Sigmoid colon (tissue), 7 donors: ENCODE data around the gene LHB. TPM values are rescaled to one million over a fixed set of nuclear protein-coding genes. Genes with fewer than 3 reads are reported as not detected.
"Not testable (repeated sequence)": the region's sequence is repeated elsewhere in the genome, so short reads cannot be mapped to it uniquely, and the experiment has no call there.

ENCODE experiments used
- DNase-seq: peaks from one replicate; pipeline ENCODE4 v3.0.0-alpha.2; 2019
- H3K27ac ChIP-seq, 4 donors: fragments of 200-600 bp; sonication (generic); one replicate each; pipeline ENCODE4 v1.5.1; 2016 to 2019; ENCODE audit warnings: mild to moderate bottlenecking in 1 of 4
- H3K27me3 ChIP-seq, 3 donors: fragments of 200-600 bp; sonication (generic); one replicate each; pipeline ENCODE4 v1.5.1; 2019; ENCODE audit warnings: mild to moderate bottlenecking in 1 of 3
- H3K36me3 ChIP-seq, 4 donors: fragments of 200-600 bp; sonication (generic); one replicate each; pipeline ENCODE4 v1.5.1; 2016 to 2019
- H3K4me1 ChIP-seq, 4 donors: fragments of 200-600 bp; sonication (generic); one replicate each; pipeline ENCODE4 v1.5.1; 2017 to 2019
- H3K4me3 ChIP-seq, 4 donors: fragments of 200-600 bp; sonication (generic); one replicate each; pipeline ENCODE4 v1.5.1; 2017 to 2019; ENCODE audit warnings: mild to moderate bottlenecking in 2 of 4, moderate library complexity in 1 of 4
- H3K9me3 ChIP-seq, 4 donors: fragments of 200-600 bp in 3 of 4; sonication (generic) in 3 of 4; one replicate each; pipeline versions ENCODE4 v1.5.1 to v1.6.1; 2013 to 2019
- CTCF ChIP-seq, 4 experiments: fragments of 450-650 bp in 3 of 4; fragments of 200-600 bp in 1 of 4; IDR thresholded peaks; one replicate each; pipeline ENCODE4 v1.5.1; 2016 to 2019; ENCODE audit warnings: antibody characterized with exemption in 4 of 4, mild to moderate bottlenecking in 3 of 4, moderate library complexity in 2 of 4
- EP300 ChIP-seq, 4 donors: sonication (generic); formaldehyde crosslinking; IDR thresholded peaks; one replicate each; pipeline ENCODE4 v1.6.1; 2017; ENCODE audit warnings: antibody characterized with exemption in 4 of 4
- POLR2A ChIP-seq, 2 donors: fragments of 450-650 bp; IDR thresholded peaks; one replicate each; pipeline ENCODE4 v1.6.1; 2016; ENCODE audit warnings: antibody characterized with exemption in 2 of 2, mild to moderate bottlenecking in 2 of 2, moderate library complexity in 2 of 2
- POLR2AphosphoS5 ChIP-seq, 4 donors: sonication (generic); formaldehyde crosslinking; IDR thresholded peaks; one replicate each; pipeline ENCODE4 v1.6.1; 2017; ENCODE audit warnings: antibody characterized with exemption in 4 of 4
- WGBS, 2 donors: extraction: QIAGEN DNeasy Blood & Tissue Kit; methylation state at CpG; one replicate each; pipeline ENCODE4 v1.1.7; 2013; 5-methylcytosine and 5-hydroxymethylcytosine counted together
- intact Hi-C: fragments of 100-400 bp; cut with DNase I; formaldehyde crosslinking; loops from one replicate; pipeline ENCODE4 v1.15.1; 2023
- polyA plus RNA-seq, 3 donors: library from polyadenylated mRNA; stranded (reverse); fragments of 200-250 nt; gene quantifications; one replicate each; pipeline ENCODE4 v1.2.3, GENCODE V29; 2013
- total RNA-seq, 4 donors: library from RNA; depleted of rRNA; stranded (reverse); fragments of >200 nt; gene quantifications; one replicate each; pipeline ENCODE4 v1.1.0, GENCODE V29; 2016
- donor health status: healthy with polysubstance abuse.
- donor health status: Bipolar disorder and iron deficiency.
- donor health status: healthy.

The LHB gene
- total and polyA plus RNA-seq, 7 donors, result not detected

GRCh38 chr19:49061445-49061844 is 44.6 kb upstream of the LHB start:
- intact Hi-C loops, result no loop called here
- H3K27me3 ChIP-seq, result peaks cover 25 to 83% (median 54%) of the 10 kb centered on the region in 3 donors
- no peaks in the 10 kb centered on the region for H3K36me3 ChIP-seq
- no peaks in the 10 kb centered on the region for H3K9me3 ChIP-seq
- H3K4me3 ChIP-seq, result no peak overlapping the region
- DNase-seq, result no peak
- TF ChIP-seq EP300 (IDR thresholded peaks at IDR 0.05), result no peak
- no peak for TF ChIP-seq CTCF (IDR thresholded peaks at IDR 0.05)
- no peak for TF ChIP-seq POLR2AphosphoS5 (IDR thresholded peaks at IDR 0.05)
- TF ChIP-seq POLR2A (IDR thresholded peaks at IDR 0.05), result no peak
- H3K27ac ChIP-seq, result no peak overlapping the region
- 63 to 73% methylated on average over 25 of the region's 25 CpGs for WGBS, 2 donors
- peaks cover 0 to 26% (median 23%) of the 10 kb centered on the region in 4 donors for H3K4me1 ChIP-seq

DNA sequence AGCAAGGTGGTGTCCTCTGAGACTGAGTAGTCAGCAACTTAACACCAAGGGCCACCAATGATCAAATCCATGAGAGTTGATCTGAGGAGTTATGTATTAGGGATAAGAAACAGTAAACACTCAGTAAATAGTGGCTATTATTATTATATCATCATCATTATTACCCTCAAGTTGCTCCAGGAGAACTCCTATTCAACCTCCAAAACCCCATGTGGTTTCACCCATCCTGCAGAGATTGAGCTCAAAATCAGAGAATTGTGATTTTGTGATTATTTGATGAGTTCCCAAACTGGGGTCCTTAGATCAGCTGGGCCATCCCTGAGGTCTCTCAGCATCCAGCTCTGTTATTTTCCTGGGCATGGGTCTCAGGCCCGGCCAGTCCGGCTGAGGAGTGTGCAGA is 44.1 kb upstream of the LHB start:
- 93 to 94% methylated on average over 2 of the region's 2 CpGs for WGBS, 2 donors
- Histone ChIP-seq H3K9me3 (no peaks in the 10 kb centered on the region), H3K4me1 (peaks cover 0 to 31% (median 26%) of the 10 kb centered on the region in 4 donors), H3K36me3 (no peaks in the 10 kb centered on the region), H3K27ac (no peak overlapping the region), H3K4me3 (no peak overlapping the region), H3K27me3 (peaks cover 25 to 80% (median 54%) of the 10 kb centered on the region in 3 donors)
- DNase-seq, result no peak
- TF ChIP-seq CTCF (IDR thresholded peaks at IDR 0.05) (no peak), POLR2A (IDR thresholded peaks at IDR 0.05) (no peak), POLR2AphosphoS5 (IDR thresholded peaks at IDR 0.05) (no peak), EP300 (IDR thresholded peaks at IDR 0.05) (no peak)
- intact Hi-C loops, result no loop called here

- WGBS, 2 donors, result 56 to 60% methylated on average over 9 of the region's 9 CpGs
- Histone ChIP-seq H3K27me3 (peaks cover 18 to 60% (median 36%) of the 10 kb centered on the region in 3 donors), H3K36me3 (no peaks in the 10 kb centered on the region), H3K4me3 (no peak overlapping the region), H3K9me3 (no peaks in the 10 kb centered on the region), H3K4me1 (peaks cover 0 to 25% (median 21%) of the 10 kb centered on the region in 4 donors), H3K27ac (no peak overlapping the region)
- TF ChIP-seq CTCF (IDR thresholded peaks at IDR 0.05), result no peak
- no peak for TF ChIP-seq POLR2A (IDR thresholded peaks at IDR 0.05)
- no peak for TF ChIP-seq EP300 (IDR thresholded peaks at IDR 0.05)
- TF ChIP-seq POLR2AphosphoS5 (IDR thresholded peaks at IDR 0.05), result no peak
- intact Hi-C loops, result no loop called here
- DNase-seq, result no peak
Observed at GRCh38 chr19:49059053-49059452, 42.2 kb upstream of the LHB start.

DNA sequence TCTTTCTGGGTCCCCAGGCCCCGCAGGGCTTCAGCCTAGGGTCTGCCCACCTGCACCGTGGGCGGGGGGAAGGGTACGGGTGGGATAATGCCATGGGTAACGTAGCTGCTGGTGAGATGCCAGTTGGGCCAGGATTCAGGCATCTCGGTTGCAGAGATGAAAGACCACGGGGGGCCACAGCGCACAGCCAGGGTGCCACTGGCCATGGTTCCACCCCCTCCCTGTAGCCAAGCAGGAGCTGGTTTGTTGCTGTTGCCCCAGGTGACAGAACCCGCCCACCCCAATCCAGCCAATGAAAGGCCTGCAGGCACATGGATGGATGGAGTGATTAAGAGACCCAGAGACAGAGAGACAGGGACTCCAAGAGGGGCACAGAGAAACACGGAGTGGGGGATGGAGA is 41.7 kb upstream of the LHB start:
- Histone ChIP-seq H3K36me3 (no peaks in the 10 kb centered on the region), H3K27me3 (peaks cover 18 to 55% (median 31%) of the 10 kb centered on the region in 3 donors), H3K9me3 (no peaks in the 10 kb centered on the region), H3K27ac (no peak overlapping the region), H3K4me3 (no peak overlapping the region), H3K4me1 (peaks cover 0 to 25% (median 21%) of the 10 kb centered on the region in 4 donors)
- WGBS, 2 donors, result 41 to 43% methylated on average over 10 of the region's 10 CpGs
- TF ChIP-seq POLR2AphosphoS5 (IDR thresholded peaks at IDR 0.05) (no peak), POLR2A (IDR thresholded peaks at IDR 0.05) (no peak), CTCF (IDR thresholded peaks at IDR 0.05) (no peak), EP300 (IDR thresholded peaks at IDR 0.05) (no peak)
- intact Hi-C loops, result no loop called here
- no peak for DNase-seq

DNA sequence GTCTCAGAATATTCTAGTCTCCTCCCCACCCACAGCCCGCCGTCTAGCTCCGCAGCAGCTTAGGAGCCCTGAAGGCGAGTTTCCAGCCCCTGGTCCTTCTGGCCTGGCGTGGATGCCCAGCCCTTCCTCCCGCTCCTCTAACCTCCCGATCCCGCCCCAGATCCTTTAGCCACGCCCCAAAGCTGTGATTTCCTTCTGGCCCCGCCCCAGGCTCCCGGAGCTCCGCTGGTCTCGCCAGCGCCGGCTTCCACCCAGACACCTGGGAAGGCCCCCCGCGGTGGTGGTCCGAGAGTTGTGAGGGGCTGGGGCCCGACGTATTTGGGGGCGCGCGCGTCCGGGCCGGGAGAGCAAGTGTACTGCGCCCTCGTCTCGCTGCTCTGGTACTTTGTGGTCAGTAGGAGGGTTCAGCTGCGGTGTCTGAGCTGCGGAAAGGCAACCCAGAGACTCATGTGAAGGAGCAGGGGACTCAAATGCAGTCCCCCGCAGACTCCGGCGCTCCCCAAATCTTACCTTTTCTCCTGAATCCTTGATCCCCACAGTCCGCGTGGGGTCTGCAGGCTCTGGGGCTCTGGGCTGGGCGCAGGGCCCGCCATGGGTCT is 40.8 kb upstream of the LHB start, which contains the start of gene CGB7:
TSS of gene CGB7 (minus strand) at position 114 of the 599 bp plus-strand sequence. CDS start 2,374 bp downstream, outside the sequence.
- DNase-seq, result peak; percentile 79
- H3K4me1 ChIP-seq, result peaks cover 0 to 25% (median 21%) of the 10 kb centered on the region in 4 donors
- H3K4me3 ChIP-seq, result peak within 1 kb of the TSS; percentile 29 to 54 (median 48)
- WGBS, 2 donors, result 4 to 6% methylated on average over 38 of the region's 38 CpGs
- H3K27ac ChIP-seq, result no peak within 1 kb of the TSS
- TF ChIP-seq CTCF (IDR thresholded peaks at IDR 0.05), result no peak
- no peak for TF ChIP-seq EP300 (IDR thresholded peaks at IDR 0.05)
- TF ChIP-seq POLR2AphosphoS5 (IDR thresholded peaks at IDR 0.05), result no peak
- no peak for TF ChIP-seq POLR2A (IDR thresholded peaks at IDR 0.05)
- H3K27me3 ChIP-seq, result peaks cover 18 to 47% (median 24%) of the 10 kb centered on the region in 3 donors
- no peaks in the 10 kb centered on the region for H3K9me3 ChIP-seq
- no peaks in the 10 kb centered on the region for H3K36me3 ChIP-seq
- intact Hi-C loops, result no loop called here

- H3K9me3 ChIP-seq, intact Hi-C loops, DNase-seq, H3K27ac ChIP-seq, H3K36me3 ChIP-seq: not testable (repeated sequence)
- Histone ChIP-seq H3K4me3 (peak overlapping the region; percentile 29 to 54 (median 48)), H3K4me1 (peaks cover 0 to 25% (median 21%) of the 10 kb centered on the region in 4 donors), H3K27me3 (peaks cover 18 to 40% (median 23%) of the 10 kb centered on the region in 3 donors)
- 3 to 5% methylated on average over 34 of the region's 34 CpGs for WGBS, 2 donors
Observed at GRCh38 chr19:49056902-49057596, 40.2 kb upstream of the LHB start.
